K562 (cell line): Measurements from ENCODE around the gene GOLGA2. TPM values are rescaled to one million over a fixed set of nuclear protein-coding genes. Genes with fewer than 3 reads are reported as not detected.

Experiments
- CBX3 ChIP-seq, 2 experiments: IDR thresholded peaks; 1 replicate in 1 of 2; 2 replicates in 1 of 2; pipeline ENCODE4 v1.6.1; 2012; ENCODE audit warnings: inconsistent platforms in 2 of 2, low read length in 2 of 2, borderline replicate concordance in 1 of 2, control low read depth in 1 of 2
- CEBPG ChIP-seq, 3 experiments: fragments of 200-800 bp in 1 of 3; sonication (Bioruptor generic) in 1 of 3; sonication (generic) in 1 of 3; formaldehyde crosslinking in 1 of 3; IDR thresholded peaks in 2 of 3; conservative IDR thresholded peaks in 1 of 3; 2 replicates each; pipeline versions ENCODE4 v1.6.1 to v1.8.0; 2016 to 2022; ENCODE audit warnings: missing compliant biosample characterization in 2 of 3, missing genetic modification characterization in 2 of 3, mild to moderate bottlenecking in 1 of 3, missing genetic modification reagents in 1 of 3
- EP300 ChIP-seq: IDR thresholded peaks from 2 replicates; pipeline ENCODE4 v1.6.1; 2012; ENCODE audit warnings: low read length, improper control_type of control experiment
- EP400 ChIP-seq: fragments of 450-650 bp; IDR thresholded peaks from 2 replicates; pipeline ENCODE4 v1.6.1; 2017; ENCODE audit warnings: antibody characterized with exemption, mild to moderate bottlenecking, moderate library complexity
- GABPB2 ChIP-seq: fragments of 250-450 bp; sonication (Bioruptor Pico); conservative IDR thresholded peaks from 2 replicates; pipeline ENCODE4 v1.5.1; 2021; ENCODE audit warnings: mild to moderate bottlenecking
- HNRNPH1 ChIP-seq: fragments of 200-400 bp; formaldehyde crosslinking; optimal IDR thresholded peaks from 2 replicates; pipeline ENCODE3; 2017; ENCODE audit warnings: low read depth, mild to moderate bottlenecking, low read length, moderate library complexity
- ILF3 ChIP-seq: fragments of 450-650 bp; IDR thresholded peaks from 2 replicates; pipeline ENCODE4 v1.6.1; 2018; ENCODE audit warnings: antibody characterized with exemption, mild to moderate bottlenecking, moderate library complexity, borderline replicate concordance
- KAT8 ChIP-seq: fragments of 450-650 bp; IDR thresholded peaks from 2 replicates; pipeline ENCODE4 v1.6.1; 2016; ENCODE audit warnings: low read depth, mild to moderate bottlenecking
- MBD2 ChIP-seq: sonication (generic); IDR thresholded peaks from 2 replicates; pipeline ENCODE4 v1.6.1; 2016; ENCODE audit warnings: low read depth, borderline replicate concordance
- MCM3 ChIP-seq: fragments of 450-650 bp; IDR thresholded peaks from 2 replicates; pipeline ENCODE4 v1.6.1; 2016
- MECOM ChIP-seq: fragments of 250-450 bp; sonication (Bioruptor Pico); IDR thresholded peaks from 2 replicates; pipeline ENCODE4 v1.8.0; 2022; ENCODE audit warnings: inconsistent platforms
- MXI1 ChIP-seq: IDR thresholded peaks from 2 replicates; pipeline ENCODE4 v1.6.1; 2011; ENCODE audit warnings: low read depth, mild to moderate bottlenecking, improper control_type of control experiment, low read length
- NCOA6 ChIP-seq: fragments of 450-650 bp; IDR thresholded peaks from 2 replicates; pipeline ENCODE4 v1.6.1; 2017; ENCODE audit warnings: mild to moderate bottlenecking
- NFE2 ChIP-seq: IDR thresholded peaks from 2 replicates; pipeline ENCODE4 v1.6.1; 2014; ENCODE audit warnings: antibody characterized with exemption, low read depth
- PCBP2 ChIP-seq: fragments of 200-400 bp; formaldehyde crosslinking; IDR thresholded peaks from 2 replicates; pipeline ENCODE4 v1.6.1; 2018; ENCODE audit warnings: low read length, low read depth, mild to moderate bottlenecking, moderate library complexity; ENCODE audit not compliant: poor library complexity, severe bottlenecking
- SIN3A ChIP-seq, 2 experiments: fragments of 150-350 bp in 1 of 2; IDR thresholded peaks; 2 replicates each; pipeline ENCODE4 v1.6.1; 2011 to 2016; ENCODE audit warnings: borderline replicate concordance in 2 of 2, low read depth in 2 of 2, low read length in 2 of 2, mild to moderate bottlenecking in 2 of 2, moderate library complexity in 2 of 2; ENCODE audit not compliant: control insufficient read depth in 1 of 2
- SP1 ChIP-seq: sonication (generic); formaldehyde crosslinking; IDR thresholded peaks from 2 replicates; pipeline ENCODE4 v1.8.1; 2022; ENCODE audit warnings: mild to moderate bottlenecking, missing genetic modification reagents
- TAF1 ChIP-seq: IDR thresholded peaks from 2 replicates; pipeline ENCODE4 v1.6.1; 2011; ENCODE audit warnings: mild to moderate bottlenecking, low read length, moderate library complexity; ENCODE audit not compliant: insufficient read depth, control insufficient read depth, severe bottlenecking; ENCODE audit errors: extremely low read depth
- YBX1 ChIP-seq: fragments of 450-650 bp; IDR thresholded peaks from 2 replicates; pipeline ENCODE4 v1.7.1; 2016; ENCODE audit warnings: mild to moderate bottlenecking
- ZFP30 ChIP-seq: fragments of 250-450 bp; sonication (Bioruptor Pico); IDR thresholded peaks from 2 replicates; pipeline ENCODE4 v1.8.0; 2022; ENCODE audit warnings: moderate library complexity, mild to moderate bottlenecking, inconsistent platforms, borderline replicate concordance
- ZNF184 ChIP-seq: sonication (generic); formaldehyde crosslinking; IDR thresholded peaks from 2 replicates; pipeline ENCODE4 v1.5.0; 2020; ENCODE audit warnings: missing genetic modification reagents
- ZNF408 ChIP-seq: fragments of 250-450 bp; sonication (Bioruptor Pico); IDR thresholded peaks from 2 replicates; pipeline ENCODE4 v1.4.0; 2020; ENCODE audit warnings: low read depth, mild to moderate bottlenecking, moderate library complexity
- ZNF57 ChIP-seq: fragments of 450-650 bp; formaldehyde crosslinking; IDR thresholded peaks from 2 replicates; pipeline ENCODE4 v1.4.0; 2020; ENCODE audit warnings: mild to moderate bottlenecking, moderate library complexity
- ZNF77 ChIP-seq: fragments of 250-450 bp; sonication (Bioruptor Pico); IDR thresholded peaks from 2 replicates; pipeline ENCODE4 v1.5.0; 2020
- polyA plus RNA-seq, 8 experiments: library from polyadenylated mRNA; depleted of rRNA in 4 of 8; stranded (reverse) in 5 of 8; unstranded in 3 of 8; fragments of >200 nt; fragmentation: Nextera tagmentation in 2 of 8; fragmentation: Illumina TruSeq in 1 of 8; extraction: Ambion mirVana in 2 of 8; extraction: Trizol in 1 of 8; gene quantifications; 2 replicates each; pipeline versions ENCODE4 v1.2.1 to v1.2.3, GENCODE V29; 2011 to 2014; ENCODE audit warnings: inconsistent platforms in 1 of 8, missing spikeins in 1 of 8
- total RNA-seq, 7 experiments: library from RNA; depleted of rRNA in 6 of 7; stranded (reverse); fragments of >200 nt in 6 of 7; fragmentation: Illumina TruSeq in 2 of 7; extraction: Trizol in 2 of 7; gene quantifications; 2 replicates each; pipeline versions ENCODE4 v1.2.1 to v1.2.3, GENCODE V29; 2011 to 2021; ENCODE audit warnings: low replicate concordance in 1 of 7
- TF ChIP-seq, protein P1 (sequence below): sonication (generic); formaldehyde crosslinking; IDR thresholded peaks from 2 replicates; pipeline ENCODE4 v1.8.1; 2023; ENCODE audit warnings: mild to moderate bottlenecking, missing genetic modification reagents
- TF ChIP-seq, protein P2 (sequence below): fragments of 450-650 bp; IDR thresholded peaks from 2 replicates; pipeline ENCODE4 v1.6.1; 2014; ENCODE audit warnings: low read depth, mild to moderate bottlenecking, moderate library complexity, borderline replicate concordance

GOLGA2 gene
- total and polyA plus RNA-seq, 9 of the 15 experiments (the other 6 are each of a cell fraction or from before 2014, with no cell fraction given), result 15.7 to 138 (median 76.0) TPM

DNA sequence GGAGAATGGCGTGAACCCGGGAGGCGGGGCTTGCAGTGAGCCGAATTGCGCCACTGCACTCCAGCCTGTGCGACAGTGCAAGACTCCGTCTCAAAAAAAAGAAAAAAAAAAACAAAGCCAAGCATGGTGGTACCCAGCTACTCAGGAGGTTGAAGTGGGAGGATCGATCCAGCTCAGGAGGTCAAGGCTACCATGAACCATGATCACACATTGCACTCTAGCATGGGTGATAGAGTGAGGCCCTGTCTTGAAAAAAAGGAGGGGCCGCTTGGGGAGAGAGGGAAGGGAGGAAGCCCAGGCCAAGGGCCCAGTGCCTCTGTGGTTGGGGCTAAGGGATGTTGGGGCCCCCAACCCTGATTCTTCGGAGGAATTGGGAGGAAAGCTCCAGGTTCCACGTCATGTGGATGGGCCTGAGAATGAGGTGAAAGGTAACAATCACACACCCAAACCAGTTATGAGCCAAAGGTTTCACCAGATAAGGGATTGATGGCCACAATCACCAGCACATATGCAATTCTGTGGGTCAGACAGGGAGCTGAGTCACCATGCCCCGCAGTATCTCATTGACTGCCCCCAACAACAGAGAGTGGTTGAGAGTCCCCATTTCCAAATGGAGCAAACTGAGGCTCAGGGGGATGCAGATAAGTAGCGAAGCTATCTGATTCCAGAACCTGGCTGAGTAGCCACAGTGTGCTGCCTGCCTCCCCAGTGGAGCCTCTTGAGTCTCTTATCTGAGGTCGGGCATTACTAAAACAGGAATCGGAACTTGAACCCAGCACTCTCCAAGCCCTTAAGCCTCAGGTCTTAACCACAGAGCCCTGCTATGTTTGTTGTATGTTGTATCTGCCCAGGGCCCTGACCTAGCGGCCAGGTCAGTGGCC, 20.8 kb upstream of the GOLGA2 start (continued):
- TF ChIP-seq, protein P1, sequence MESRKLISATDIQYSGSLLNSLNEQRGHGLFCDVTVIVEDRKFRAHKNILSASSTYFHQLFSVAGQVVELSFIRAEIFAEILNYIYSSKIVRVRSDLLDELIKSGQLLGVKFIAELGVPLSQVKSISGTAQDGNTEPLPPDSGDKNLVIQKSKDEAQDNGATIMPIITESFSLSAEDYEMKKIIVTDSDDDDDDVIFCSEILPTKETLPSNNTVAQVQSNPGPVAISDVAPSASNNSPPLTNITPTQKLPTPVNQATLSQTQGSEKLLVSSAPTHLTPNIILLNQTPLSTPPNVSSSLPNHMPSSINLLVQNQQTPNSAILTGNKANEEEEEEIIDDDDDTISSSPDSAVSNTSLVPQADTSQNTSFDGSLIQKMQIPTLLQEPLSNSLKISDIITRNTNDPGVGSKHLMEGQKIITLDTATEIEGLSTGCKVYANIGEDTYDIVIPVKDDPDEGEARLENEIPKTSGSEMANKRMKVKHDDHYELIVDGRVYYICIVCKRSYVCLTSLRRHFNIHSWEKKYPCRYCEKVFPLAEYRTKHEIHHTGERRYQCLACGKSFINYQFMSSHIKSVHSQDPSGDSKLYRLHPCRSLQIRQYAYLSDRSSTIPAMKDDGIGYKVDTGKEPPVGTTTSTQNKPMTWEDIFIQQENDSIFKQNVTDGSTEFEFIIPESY (CRISPR knock-in tag), result no peak
- no peak for TF ChIP-seq SIN3A (IDR thresholded peaks at IDR 0.05; ENCODE audit: borderline replicate concordance in 2 of 2, control insufficient read depth in 1 of 2, low read depth in 2 of 2, low read length in 2 of 2)
- TF ChIP-seq NFE2, result no peak
- TF ChIP-seq ILF3, result no peak
- TF ChIP-seq MBD2, result no peak
- TF ChIP-seq TAF1, result no peak
- no peak for TF ChIP-seq HNRNPH1
- no peak for TF ChIP-seq ZNF77 (CRISPR knock-in tag)
- no peak for TF ChIP-seq EP400
- no peak for TF ChIP-seq GABPB2 (CRISPR knock-in tag)
- TF ChIP-seq CEBPG (CRISPR knock-in tag; IDR thresholded peaks at IDR 0.05), result no peak
- TF ChIP-seq CEBPG (tag; conservative IDR thresholded peaks at IDR 0.05 in 1 of 2, IDR thresholded peaks at IDR 0.05 in 1 of 2), result peak in 1 of 2 experiments; percentile 89; a peak in 2 of 4 replicates
- no peak for TF ChIP-seq ZFP30 (CRISPR knock-in tag)
- TF ChIP-seq, protein P2, sequence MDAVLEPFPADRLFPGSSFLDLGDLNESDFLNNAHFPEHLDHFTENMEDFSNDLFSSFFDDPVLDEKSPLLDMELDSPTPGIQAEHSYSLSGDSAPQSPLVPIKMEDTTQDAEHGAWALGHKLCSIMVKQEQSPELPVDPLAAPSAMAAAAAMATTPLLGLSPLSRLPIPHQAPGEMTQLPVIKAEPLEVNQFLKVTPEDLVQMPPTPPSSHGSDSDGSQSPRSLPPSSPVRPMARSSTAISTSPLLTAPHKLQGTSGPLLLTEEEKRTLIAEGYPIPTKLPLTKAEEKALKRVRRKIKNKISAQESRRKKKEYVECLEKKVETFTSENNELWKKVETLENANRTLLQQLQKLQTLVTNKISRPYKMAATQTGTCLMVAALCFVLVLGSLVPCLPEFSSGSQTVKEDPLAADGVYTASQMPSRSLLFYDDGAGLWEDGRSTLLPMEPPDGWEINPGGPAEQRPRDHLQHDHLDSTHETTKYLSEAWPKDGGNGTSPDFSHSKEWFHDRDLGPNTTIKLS, result no peak
- no peak for TF ChIP-seq ZNF184 (CRISPR knock-in tag)
- TF ChIP-seq ZNF57 (CRISPR knock-in tag), result no peak
- peak in 1 of 2 experiments; percentile 90; a peak in 2 of 3 replicates for TF ChIP-seq CBX3 (IDR thresholded peaks at IDR 0.05; ENCODE audit: borderline replicate concordance in 1 of 2, low read length in 2 of 2)
- TF ChIP-seq ZNF408, result no peak
- no peak for TF ChIP-seq KAT8
- peak; percentile 69 for TF ChIP-seq EP300
- no peak for TF ChIP-seq NCOA6
- no peak for TF ChIP-seq PCBP2
- no peak for TF ChIP-seq SP1
- TF ChIP-seq YBX1, result no peak
- no peak for TF ChIP-seq MXI1
- peak; percentile 68; the same call in 1 of the 2 replicates for TF ChIP-seq MECOM
- TF ChIP-seq MCM3, result no peak
